SK-N-SH (cell line): Measurements from ENCODE around the gene BEX5. TPM values are rescaled to one million over a fixed set of nuclear protein-coding genes. Genes with fewer than 3 reads are reported as not detected.

Experiments
- polyA plus RNA-seq, 3 experiments: library from polyadenylated mRNA; depleted of rRNA; stranded (reverse); fragments of >200 nt; gene quantifications; 2 replicates each; pipeline ENCODE4 v1.2.3, GENCODE V29; 2012

Gene BEX5
- polyA plus RNA-seq, 1 of the 3 experiments (the other 2 are of a cell fraction) = 0.12 TPM

Other genes starting within 250 kb of the BEX5 start
- 3.8 and 5.5 TPM in 2 replicates for gene ZMAT1, start 223.9 kb downstream of the BEX5 start, polyA plus RNA-seq (2012; rRNA removed)
- 0.12 and 0.23 TPM in 2 replicates for gene TCEAL2, start 30.3 kb downstream of the BEX5 start, polyA plus RNA-seq (2012; rRNA removed)
- not detected in 2 replicates for gene TCEAL6, start 13.5 kb downstream of the BEX5 start, polyA plus RNA-seq (2012; rRNA removed)
- gene TCP11X1, start 59.3 kb upstream of the BEX5 start, polyA plus RNA-seq (2012; rRNA removed) = not detected in 2 replicates
- not detected in 2 replicates for gene NXF2, start 91.2 kb upstream of the BEX5 start, polyA plus RNA-seq (2012; rRNA removed)